ENCODE data around the gene MCU.

GRCh38 chr10:72667207-72667864 lies 24.6 kb upstream of the MCU start:
- no peak for TF ChIP-seq EP300 (IDR thresholded peaks at IDR 0.05)
- TF ChIP-seq CTCF (IDR thresholded peaks at IDR 0.05): no peak

Measured in stomach (tissue), 4 donors.